Measurements from ENCODE around the gene ERGIC1. TPM values are rescaled to one million over a fixed set of nuclear protein-coding genes. Genes with fewer than 3 reads are reported as not detected.
A peak's percentile ranks its signal among the peaks of the same experiment; 100 is the strongest.
"Not testable (repeated sequence)": the region's sequence is repeated elsewhere in the genome, so short reads cannot be mapped to it uniquely, and the experiment has no call there.

ERGIC1 gene
- polyA plus RNA-seq, 1 experiment: 137 TPM

DNA sequence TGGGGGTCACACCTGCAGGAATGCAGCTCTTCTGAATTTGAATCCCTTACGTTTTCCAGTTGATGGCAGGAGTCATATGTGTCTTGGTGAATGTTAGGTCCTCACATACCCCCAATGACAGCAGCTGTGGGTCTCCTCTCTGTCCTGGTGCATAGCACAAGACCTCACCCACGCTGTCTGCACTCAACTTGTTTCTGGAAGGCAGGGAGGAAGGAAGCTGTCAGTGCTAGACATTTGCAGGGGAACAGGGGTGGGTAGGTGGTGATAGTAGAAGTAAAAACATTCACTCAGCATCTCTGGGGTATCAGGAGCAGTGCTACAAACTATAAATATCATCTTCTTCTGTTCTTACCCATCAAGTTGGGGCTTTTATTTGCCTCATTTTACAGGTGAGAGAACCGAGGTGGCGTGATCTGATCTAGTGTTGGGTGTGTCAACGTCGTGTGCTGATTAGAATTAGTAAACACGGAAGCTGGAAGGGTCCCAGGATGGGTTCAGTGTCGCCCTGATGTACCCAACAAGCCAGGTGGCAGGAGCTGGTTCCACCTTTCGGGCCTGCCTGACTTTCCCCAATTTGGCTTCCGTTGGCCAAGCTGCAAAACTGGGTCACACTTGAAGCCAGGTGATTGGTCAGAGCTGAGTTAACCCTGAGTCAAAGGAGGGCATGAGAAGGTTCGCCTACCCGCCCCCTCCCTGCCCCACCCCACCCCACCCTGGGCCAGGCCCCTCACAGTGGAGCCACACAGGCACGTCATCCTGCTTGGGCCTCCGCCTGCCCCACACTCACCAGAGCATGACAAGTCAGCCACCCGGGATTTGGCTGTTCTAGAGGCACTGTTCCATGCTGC lies 15.8 kb downstream of the ERGIC1 start:
- CTCF ChIA-PET: interaction anchor here (1.1 kb wide), 1 partner anchor 135 kb away, joined by 3 read pairs; no protein-coding TSS in a partner anchor
- H3K4me3 ChIP-seq (ENCODE audit: low read depth, low read length): no peak overlapping the region
- H3K9me3 ChIP-seq (ENCODE audit: control insufficient read depth, insufficient read depth, low read length): no peaks in the 10 kb centered on the region; the same call in 1 of the 2 replicates
- TF ChIP-seq CTCF (IDR thresholded peaks at IDR 0.05; ENCODE audit: low read depth, low read length): no peak
- no peak overlapping the region for H3K27ac ChIP-seq (ENCODE audit: low read depth, low read length)
- no peaks in the 10 kb centered on the region for H3K27me3 ChIP-seq (ENCODE audit: control insufficient read depth, insufficient read depth, low read length)
- POLR2A ChIA-PET: no interaction called here
- no peak for DNase-seq (ENCODE audit: low read depth, low spot score)

DNA sequence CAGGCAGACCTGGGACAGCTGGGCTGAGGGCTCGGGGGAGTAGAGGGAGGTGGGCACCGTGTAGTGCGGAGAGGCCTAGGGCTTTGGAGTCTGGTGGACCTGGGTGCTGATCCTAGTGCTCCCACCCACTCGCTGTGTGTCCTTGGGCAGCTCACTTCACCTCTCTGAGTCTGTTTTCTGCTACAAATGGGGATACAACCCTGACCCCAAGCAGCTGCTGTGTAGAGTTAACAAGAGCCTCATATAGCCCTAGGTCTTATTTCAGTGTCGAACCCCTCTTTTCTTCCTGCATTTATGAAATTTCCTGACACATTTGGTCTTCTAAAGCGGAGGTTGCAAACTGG lies 16.4 kb downstream of the ERGIC1 start:
- ChIA-PET POLR2A (no interaction called here), CTCF (interaction anchor here (0.7 to 1.1 kb wide), 2 partner anchors 11 to 136 kb away, joined by 3 to 4 read pairs; no protein-coding TSS in a partner anchor)

GRCh38 chr5:172851254-172851653 lies 17.2 kb downstream of the ERGIC1 start:
- H3K27me3 ChIP-seq (ENCODE audit: control insufficient read depth, insufficient read depth, low read length); DNase-seq (ENCODE audit: low read depth, low spot score); H3K27ac ChIP-seq (ENCODE audit: low read depth, low read length); H3K9me3 ChIP-seq (ENCODE audit: control insufficient read depth, insufficient read depth, low read length); H3K4me3 ChIP-seq (ENCODE audit: low read depth, low read length): not testable (repeated sequence)
- POLR2A ChIA-PET: interaction anchor here (0.6 to 0.7 kb wide), 2 partner anchors 83 to 108 kb away, joined by 5 to 7 read pairs; partner anchors contain the start of gene RPL26L1
- CTCF ChIA-PET: interaction anchor here (0.7 kb wide), 1 partner anchor 12 kb away, joined by 4 read pairs; no protein-coding TSS in a partner anchor

More for the DNA sequence above, 16.4 kb downstream of the ERGIC1 start:
- no peaks in the 10 kb centered on the region for H3K27me3 ChIP-seq (ENCODE audit: control insufficient read depth, insufficient read depth, low read length)
- TF ChIP-seq CTCF (IDR thresholded peaks at IDR 0.05; ENCODE audit: low read depth, low read length): no peak
- DNase-seq (ENCODE audit: low read depth, low spot score): no peak
- H3K9me3 ChIP-seq (ENCODE audit: control insufficient read depth, insufficient read depth, low read length): no peaks in the 10 kb centered on the region; the same call in 1 of the 2 replicates
- no peak overlapping the region for H3K27ac ChIP-seq (ENCODE audit: low read depth, low read length)
- no peak overlapping the region for H3K4me3 ChIP-seq (ENCODE audit: low read depth, low read length)

DNA sequence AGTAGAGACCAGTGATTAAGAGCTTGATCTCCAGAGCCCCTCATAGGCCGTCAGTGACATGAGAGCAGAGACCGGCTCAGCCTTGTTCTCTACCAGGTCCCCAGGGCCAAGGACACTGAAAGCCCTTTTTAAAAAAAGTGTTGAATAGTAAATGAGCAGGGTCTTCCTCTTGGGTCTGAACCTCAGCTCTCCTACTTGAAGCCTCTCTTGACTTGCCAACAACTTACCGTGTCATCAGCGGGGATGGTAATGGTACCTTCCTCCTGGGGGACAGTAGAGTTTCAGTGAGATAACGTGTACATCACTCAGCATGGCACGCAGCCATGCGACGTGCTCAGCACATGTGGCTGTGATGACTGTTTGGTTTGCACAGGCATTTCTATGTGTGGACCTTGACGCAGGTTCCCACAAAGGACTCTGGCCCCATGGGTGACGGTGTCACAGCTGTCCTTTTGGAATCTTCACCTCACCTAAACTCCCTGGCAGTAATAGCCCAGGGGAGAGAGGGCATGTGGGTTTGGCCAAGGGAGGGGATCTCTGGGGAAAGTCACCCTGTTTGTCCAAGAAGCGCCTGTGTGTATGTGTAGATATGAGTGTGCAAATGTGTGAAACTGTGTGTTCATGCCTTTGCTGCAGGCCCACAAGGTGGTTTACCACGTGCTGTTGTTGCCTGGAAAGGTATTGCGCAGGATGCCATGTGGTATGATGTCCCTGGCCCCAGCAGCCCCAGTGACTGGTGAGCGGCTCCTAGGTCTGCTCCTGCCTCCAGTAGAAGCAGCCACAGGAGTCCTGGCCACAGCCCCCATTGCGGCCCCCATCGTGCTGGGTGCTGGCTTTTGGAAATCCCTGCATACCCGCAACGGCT lies 18.7 kb downstream of the ERGIC1 start:
- Histone ChIP-seq H3K27ac (ENCODE audit: low read depth, low read length) (peak overlapping the region; percentile 92), H3K4me3 (ENCODE audit: low read depth, low read length) (no peak overlapping the region), H3K27me3 (ENCODE audit: control insufficient read depth, insufficient read depth, low read length) (no peaks in the 10 kb centered on the region), H3K9me3 (ENCODE audit: control insufficient read depth, insufficient read depth, low read length) (no peaks in the 10 kb centered on the region; the same call in 1 of the 2 replicates)
- POLR2A ChIA-PET: no interaction called here
- CTCF ChIA-PET: interaction anchor here (0.6 to 1.1 kb wide), 3 partner anchors 12 to 41 kb away, joined by 3 read pairs; no protein-coding TSS in a partner anchor
- DNase-seq (ENCODE audit: low read depth, low spot score): no peak
- no peak for TF ChIP-seq CTCF (IDR thresholded peaks at IDR 0.05; ENCODE audit: low read depth, low read length)

DNA sequence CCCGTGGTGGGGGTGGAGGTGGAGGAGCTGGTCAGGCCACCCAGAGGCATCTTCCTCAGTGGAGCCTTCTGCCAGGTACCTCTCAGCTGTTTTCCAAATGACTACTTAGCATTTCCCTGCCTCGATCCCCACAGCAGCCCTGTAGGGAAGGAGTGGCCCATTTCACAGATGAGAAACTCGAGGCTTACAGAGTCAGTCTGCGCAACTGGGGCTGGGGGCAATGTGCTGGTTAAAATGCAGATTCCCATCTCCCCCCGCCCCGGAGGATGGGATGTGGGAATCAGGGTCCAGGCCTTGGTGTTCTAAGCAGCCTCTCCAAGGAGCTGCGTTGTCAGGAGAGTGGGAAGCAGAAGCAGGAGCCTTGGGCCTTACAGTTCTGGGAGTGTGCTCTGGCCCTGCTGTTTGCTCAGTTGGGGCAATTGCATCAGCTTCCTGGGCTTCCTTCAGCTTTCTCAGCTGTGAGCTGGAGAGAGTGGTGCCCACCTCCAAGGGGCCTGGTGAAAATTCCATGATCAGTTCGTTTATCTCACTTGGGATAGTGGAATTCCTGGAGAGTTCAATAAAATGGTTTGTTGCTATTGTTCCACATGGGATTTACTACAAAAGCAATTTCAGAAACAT lies 19.4 kb downstream of the ERGIC1 start:
- Histone ChIP-seq H3K4me3 (ENCODE audit: low read depth, low read length) (no peak overlapping the region), H3K27ac (ENCODE audit: low read depth, low read length) (peak overlapping the region; percentile 92), H3K27me3 (ENCODE audit: control insufficient read depth, insufficient read depth, low read length) (no peaks in the 10 kb centered on the region), H3K9me3 (ENCODE audit: control insufficient read depth, insufficient read depth, low read length) (no peaks in the 10 kb centered on the region; the same call in 1 of the 2 replicates)
- no peak for TF ChIP-seq CTCF (IDR thresholded peaks at IDR 0.05; ENCODE audit: low read depth, low read length)
- DNase-seq (ENCODE audit: low read depth, low spot score): no peak
- ChIA-PET CTCF (interaction anchor here (0.9 to 1.1 kb wide), 2 partner anchors 40 to 41 kb away, joined by 3 read pairs; no protein-coding TSS in a partner anchor), POLR2A (no interaction called here)

All from AG04450 (cell line).